Esophagus (tissue), 2 donors: ENCODE measurements around the gene RPUSD2. TPM values are rescaled to one million over a fixed set of nuclear protein-coding genes. Genes with fewer than 3 reads are reported as not detected.
A peak's percentile ranks its signal among the peaks of the same experiment; 100 is the strongest.

Experiments
- H3K27ac ChIP-seq, 2 donors: one replicate each; pipeline ENCODE4 v1.5.1; 2013; ENCODE audit warnings: low read depth in 2 of 2, mild to moderate bottlenecking in 2 of 2, inconsistent platforms in 1 of 2, low read length in 1 of 2, moderate library complexity in 1 of 2
- H3K27me3 ChIP-seq, 2 donors: one replicate each; pipeline ENCODE4 v1.6.1; 2013; ENCODE audit warnings: low read length in 2 of 2, control low read depth in 1 of 2, mild to moderate bottlenecking in 1 of 2; ENCODE audit not compliant: insufficient read depth in 2 of 2, control insufficient read depth in 1 of 2
- H3K36me3 ChIP-seq, 2 donors: one replicate each; pipeline ENCODE4 v1.6.1; 2013; ENCODE audit warnings: low read length in 1 of 2; ENCODE audit not compliant: control insufficient read depth in 2 of 2, insufficient read depth in 2 of 2
- H3K4me1 ChIP-seq, 2 donors: one replicate each; pipeline ENCODE4 v1.6.1; 2013; ENCODE audit warnings: low read length in 1 of 2; ENCODE audit not compliant: control insufficient read depth in 2 of 2, insufficient read depth in 2 of 2
- H3K4me3 ChIP-seq, 2 donors: one replicate each; pipeline ENCODE4 v1.5.1; 2013; ENCODE audit warnings: low read length in 2 of 2, mild to moderate bottlenecking in 2 of 2, low read depth in 1 of 2, moderate library complexity in 1 of 2
- H3K9me3 ChIP-seq, 2 donors: one replicate each; pipeline ENCODE4 v1.6.1; 2013; ENCODE audit warnings: mild to moderate bottlenecking in 2 of 2, low read depth in 1 of 2, low read length in 1 of 2, moderate library complexity in 1 of 2; ENCODE audit not compliant: control insufficient read depth in 2 of 2, insufficient read depth in 1 of 2
- WGBS, 2 donors: extraction: QIAGEN DNeasy Blood & Tissue Kit; methylation state at CpG; one replicate each; pipeline ENCODE4 v1.1.7; 2013; 5-methylcytosine and 5-hydroxymethylcytosine counted together
- polyA plus RNA-seq, 2 donors: library from polyadenylated mRNA; stranded (reverse); fragments of 200-250 nt; gene quantifications; one replicate each; pipeline ENCODE4 v1.2.3, GENCODE V29; 2013
- donor health status: healthy with polysubstance abuse.
- donor health status: Bipolar disorder and iron deficiency.

The RPUSD2 gene, protein sequence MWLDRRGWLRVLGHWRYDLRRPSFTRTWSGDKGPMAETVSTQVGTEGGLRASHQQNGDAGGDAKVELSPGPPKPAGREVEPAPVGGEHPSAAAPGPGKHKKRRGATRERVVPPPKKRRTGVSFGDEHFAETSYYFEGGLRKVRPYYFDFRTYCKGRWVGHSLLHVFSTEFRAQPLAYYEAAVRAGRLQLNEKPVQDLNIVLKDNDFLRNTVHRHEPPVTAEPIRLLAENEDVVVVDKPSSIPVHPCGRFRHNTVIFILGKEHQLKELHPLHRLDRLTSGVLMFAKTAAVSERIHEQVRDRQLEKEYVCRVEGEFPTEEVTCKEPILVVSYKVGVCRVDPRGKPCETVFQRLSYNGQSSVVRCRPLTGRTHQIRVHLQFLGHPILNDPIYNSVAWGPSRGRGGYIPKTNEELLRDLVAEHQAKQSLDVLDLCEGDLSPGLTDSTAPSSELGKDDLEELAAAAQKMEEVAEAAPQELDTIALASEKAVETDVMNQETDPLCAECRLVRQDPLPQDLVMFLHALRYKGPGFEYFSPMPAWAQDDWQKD
- polyA plus RNA-seq: 1 to 10 TPM; 5.0 to 7.3 TPM

DNA sequence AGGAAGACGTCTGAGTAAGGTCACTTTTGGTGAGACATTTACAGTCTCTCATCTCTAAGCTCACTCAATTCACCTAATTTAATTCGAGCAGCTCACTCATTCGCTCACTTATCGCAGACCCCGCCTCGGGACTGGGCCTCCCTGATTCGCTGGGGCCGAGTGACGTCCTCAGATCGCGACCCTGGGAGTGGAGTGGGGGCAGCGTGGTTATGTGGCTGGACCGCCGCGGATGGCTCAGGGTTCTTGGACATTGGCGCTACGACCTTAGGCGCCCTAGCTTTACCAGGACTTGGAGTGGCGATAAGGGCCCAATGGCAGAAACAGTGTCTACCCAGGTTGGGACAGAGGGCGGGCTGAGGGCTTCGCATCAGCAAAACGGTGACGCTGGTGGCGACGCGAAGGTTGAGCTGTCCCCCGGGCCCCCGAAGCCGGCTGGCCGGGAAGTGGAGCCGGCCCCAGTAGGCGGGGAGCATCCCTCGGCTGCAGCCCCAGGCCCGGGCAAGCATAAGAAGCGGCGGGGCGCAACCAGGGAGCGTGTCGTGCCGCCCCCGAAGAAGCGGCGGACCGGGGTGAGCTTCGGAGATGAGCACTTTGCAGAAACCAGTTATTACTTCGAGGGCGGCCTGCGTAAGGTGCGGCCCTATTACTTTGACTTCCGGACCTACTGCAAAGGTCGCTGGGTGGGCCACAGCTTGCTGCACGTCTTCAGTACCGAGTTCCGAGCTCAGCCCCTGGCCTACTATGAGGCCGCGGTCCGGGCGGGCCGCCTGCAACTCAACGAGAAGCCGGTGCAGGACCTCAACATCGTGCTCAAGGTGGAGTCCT is at the start of gene RPUSD2:
RPUSD2 (plus strand) TSS at position 171 of the 825 bp plus-strand sequence; CDS start at position 210, 39 bp downstream.
- no peaks in the 10 kb centered on the region for H3K9me3 ChIP-seq
- H3K4me3 ChIP-seq: peak within 1 kb of the TSS; percentile 88 to 97
- no peaks in the 10 kb centered on the region for H3K27me3 ChIP-seq
- no peaks in the 10 kb centered on the region for H3K4me1 ChIP-seq
- 0 to 1% methylated on average over 59 to 62 of the region's 62 CpGs for WGBS, 2 donors
- peak within 1 kb of the TSS; percentile 75 to 91 for H3K27ac ChIP-seq
- peaks cover 10 to 12% of the 10 kb centered on the region in 2 donors for H3K36me3 ChIP-seq

DNA sequence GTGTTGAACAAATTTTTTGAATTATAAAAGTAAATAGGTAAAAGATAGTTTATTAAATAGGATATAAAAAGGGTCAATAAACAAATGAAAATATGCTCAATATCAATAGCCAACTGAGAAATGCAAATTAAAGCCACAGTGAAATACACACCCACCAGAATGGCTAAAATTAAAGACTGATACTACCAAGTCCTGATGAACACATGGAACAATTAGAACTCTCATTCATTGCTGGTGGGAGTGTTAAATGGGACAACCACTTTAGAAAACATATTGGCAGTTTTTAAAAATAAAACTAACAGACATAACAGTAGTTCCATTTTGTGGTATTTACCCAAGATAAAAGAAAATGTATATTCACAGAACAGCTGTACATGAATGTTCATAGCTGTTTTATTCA is 45.5 kb upstream of the RPUSD2 start:
- H3K4me1 ChIP-seq: no peaks in the 10 kb centered on the region

DNA sequence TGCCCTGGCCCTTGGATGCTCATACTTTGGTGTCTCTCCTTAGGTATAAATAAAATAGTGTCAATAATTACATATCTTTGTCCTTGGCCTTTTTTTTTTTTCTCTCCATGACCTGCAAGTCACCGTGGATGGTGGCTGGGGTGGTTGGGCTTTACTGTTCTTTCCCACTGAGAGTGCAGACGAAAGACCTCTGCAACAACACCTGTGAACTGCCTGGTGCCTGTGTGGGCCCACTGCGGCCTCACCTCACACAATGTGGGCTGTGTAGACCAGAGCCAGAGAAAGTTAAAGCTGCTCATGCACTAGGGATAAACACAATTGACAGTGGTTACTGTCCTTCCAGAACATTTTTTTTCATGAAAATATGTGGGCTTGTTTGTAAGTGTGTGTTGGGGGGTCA is 43.2 kb upstream of the RPUSD2 start:
- 93 to 94% methylated on average over 3 of the region's 3 CpGs for WGBS, 2 donors
- no peak overlapping the region for H3K27ac ChIP-seq
- H3K9me3 ChIP-seq: no peaks in the 10 kb centered on the region
- no peaks in the 10 kb centered on the region for H3K27me3 ChIP-seq
- no peak overlapping the region for H3K4me3 ChIP-seq
- H3K4me1 ChIP-seq: no peaks in the 10 kb centered on the region
- no peaks in the 10 kb centered on the region for H3K36me3 ChIP-seq

More for the DNA sequence above, 45.5 kb upstream of the RPUSD2 start:
- H3K4me3 ChIP-seq: no peak overlapping the region
- no peaks in the 10 kb centered on the region for H3K9me3 ChIP-seq
- no peaks in the 10 kb centered on the region for H3K27me3 ChIP-seq
- H3K27ac ChIP-seq: no peak overlapping the region
- H3K36me3 ChIP-seq: no peaks in the 10 kb centered on the region

DNA sequence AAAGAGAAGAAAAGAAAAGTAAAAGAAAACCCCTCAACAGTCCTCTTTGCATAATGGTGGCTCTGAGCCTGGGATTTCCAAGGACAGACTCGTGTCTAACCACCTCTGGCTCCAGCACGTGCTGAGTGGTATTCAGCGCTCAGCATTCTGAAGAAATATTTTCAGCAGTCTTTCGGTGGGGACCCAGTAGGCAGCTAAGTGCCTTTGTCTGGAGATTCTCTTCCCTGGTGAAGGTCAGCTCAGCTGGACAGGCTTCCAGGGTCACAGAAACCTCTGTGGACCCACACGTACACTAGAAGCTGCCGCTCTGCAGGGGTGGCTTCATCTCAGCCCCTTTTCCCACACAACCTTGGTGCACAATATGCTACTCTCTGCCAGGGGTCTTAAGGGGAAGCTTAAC is 40.3 kb upstream of the RPUSD2 start:
- H3K27me3 ChIP-seq: no peaks in the 10 kb centered on the region
- H3K36me3 ChIP-seq: no peaks in the 10 kb centered on the region
- H3K4me1 ChIP-seq: no peaks in the 10 kb centered on the region
- H3K9me3 ChIP-seq: no peaks in the 10 kb centered on the region
- WGBS, 2 donors: 94% methylated on average over 6 of the region's 6 CpGs
- H3K4me3 ChIP-seq: no peak overlapping the region
- no peak overlapping the region for H3K27ac ChIP-seq

DNA sequence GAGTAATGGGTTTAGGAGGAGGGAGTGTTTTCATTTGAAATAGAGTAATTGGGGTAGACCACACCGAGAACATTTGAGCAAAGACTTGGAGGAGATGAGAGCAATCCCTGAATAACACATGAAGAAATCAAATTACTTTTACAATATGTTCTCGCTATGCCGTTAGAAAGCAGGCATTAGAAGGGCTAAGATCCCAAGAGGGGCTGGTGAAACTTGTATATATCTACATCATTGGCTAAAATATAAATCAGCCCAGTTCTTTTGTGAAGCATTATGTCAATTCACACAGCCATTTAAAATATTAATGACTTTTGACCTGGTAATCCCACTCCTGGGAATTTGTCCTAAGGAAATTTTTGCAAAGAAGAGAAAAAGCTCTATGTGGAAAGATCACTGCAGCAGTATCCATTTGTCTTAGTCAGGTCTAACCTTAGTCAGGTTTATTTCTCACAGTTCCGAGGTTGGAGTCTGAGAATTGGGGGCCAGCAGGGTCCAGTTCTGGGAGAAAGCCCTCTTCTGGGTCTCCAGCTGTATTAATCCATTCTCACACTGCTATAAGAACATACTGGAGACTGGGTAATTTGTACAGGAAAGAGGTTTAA is 35.2 kb upstream of the RPUSD2 start:
- Histone ChIP-seq H3K27me3 (no peaks in the 10 kb centered on the region), H3K27ac (no peak overlapping the region), H3K4me3 (no peak overlapping the region), H3K4me1 (no peaks in the 10 kb centered on the region), H3K36me3 (no peaks in the 10 kb centered on the region), H3K9me3 (no peaks in the 10 kb centered on the region)
- 86 to 94% methylated on average over 4 of the region's 4 CpGs for WGBS, 2 donors

DNA sequence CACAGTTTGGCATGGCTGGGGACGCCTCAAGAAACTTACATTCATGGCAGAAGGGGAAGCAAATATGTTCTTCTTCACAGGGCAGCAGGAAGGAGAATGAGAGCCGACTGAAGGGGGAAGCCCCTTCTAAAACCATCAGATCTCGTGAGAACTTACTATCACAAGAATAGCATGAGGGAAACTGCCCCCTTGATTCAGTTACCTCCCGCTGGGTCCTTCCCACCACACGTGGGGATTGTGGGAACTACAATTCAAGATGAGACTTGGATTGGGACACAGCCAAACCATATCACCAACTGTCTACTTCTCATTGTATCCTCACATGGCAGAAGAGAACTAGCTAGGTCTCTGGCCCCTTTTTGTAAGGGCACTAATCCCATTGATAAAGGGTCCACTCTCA is 34.7 kb upstream of the RPUSD2 start:
- Histone ChIP-seq H3K9me3 (no peaks in the 10 kb centered on the region), H3K4me3 (no peak overlapping the region), H3K27me3 (no peaks in the 10 kb centered on the region), H3K36me3 (no peaks in the 10 kb centered on the region), H3K27ac (no peak overlapping the region), H3K4me1 (no peaks in the 10 kb centered on the region)
- 69 to 70% methylated on average over 5 of the region's 5 CpGs for WGBS, 2 donors

DNA sequence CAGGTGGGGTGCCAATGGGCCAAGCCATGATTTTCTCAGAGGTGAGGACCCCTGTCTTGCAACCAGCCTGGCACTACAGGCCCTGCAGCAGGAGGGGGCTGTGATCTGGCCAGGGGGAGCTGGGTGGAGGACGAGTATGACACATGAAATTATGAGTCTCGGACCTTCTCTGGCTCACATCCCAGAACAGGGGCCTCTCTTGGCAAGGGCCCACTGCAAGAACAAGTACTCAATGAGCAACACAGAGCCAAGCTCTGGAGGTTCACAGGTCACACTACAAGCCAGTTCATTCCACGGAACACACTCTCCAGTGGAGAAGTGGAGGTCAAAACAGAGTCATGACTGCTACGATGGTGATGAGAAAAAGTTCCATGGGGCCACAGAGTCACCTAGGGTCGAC is 32.6 kb upstream of the RPUSD2 start:
- Histone ChIP-seq H3K9me3 (no peaks in the 10 kb centered on the region), H3K27me3 (no peaks in the 10 kb centered on the region), H3K4me3 (no peak overlapping the region), H3K36me3 (peaks cover 0 to 2% of the 10 kb centered on the region in 2 donors), H3K27ac (no peak overlapping the region), H3K4me1 (peaks cover 0 to 2% of the 10 kb centered on the region in 2 donors)
- 62 to 70% methylated on average over 5 of the region's 5 CpGs for WGBS, 2 donors

DNA sequence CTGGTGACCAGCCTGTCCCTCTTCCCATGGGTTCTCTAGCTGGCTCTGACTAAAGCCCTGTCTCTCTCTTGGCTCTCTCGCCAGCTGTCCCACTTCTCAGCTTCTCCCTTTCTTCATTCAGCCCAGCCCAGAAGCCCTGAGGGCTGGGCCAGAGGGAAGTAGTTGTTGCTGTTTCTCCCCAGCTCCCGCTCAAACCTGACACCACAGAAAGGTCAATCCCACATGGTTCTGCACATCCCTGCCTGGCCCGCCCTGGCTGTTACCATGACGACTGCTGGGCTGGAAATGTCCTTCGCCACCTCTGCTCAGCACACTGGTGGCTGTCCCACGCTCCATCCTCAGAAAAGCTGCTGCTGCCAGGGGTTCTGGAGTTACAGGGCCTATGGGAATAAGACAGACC is 30.1 kb upstream of the RPUSD2 start:
- peaks cover 0 to 2% of the 10 kb centered on the region in 2 donors for H3K4me1 ChIP-seq
- H3K27me3 ChIP-seq: no peaks in the 10 kb centered on the region
- peaks cover 0 to 2% of the 10 kb centered on the region in 2 donors for H3K36me3 ChIP-seq
- WGBS, 2 donors: 91% methylated on average over 6 of the region's 6 CpGs
- H3K27ac ChIP-seq: no peak overlapping the region
- no peak overlapping the region for H3K4me3 ChIP-seq
- H3K9me3 ChIP-seq: no peaks in the 10 kb centered on the region

DNA sequence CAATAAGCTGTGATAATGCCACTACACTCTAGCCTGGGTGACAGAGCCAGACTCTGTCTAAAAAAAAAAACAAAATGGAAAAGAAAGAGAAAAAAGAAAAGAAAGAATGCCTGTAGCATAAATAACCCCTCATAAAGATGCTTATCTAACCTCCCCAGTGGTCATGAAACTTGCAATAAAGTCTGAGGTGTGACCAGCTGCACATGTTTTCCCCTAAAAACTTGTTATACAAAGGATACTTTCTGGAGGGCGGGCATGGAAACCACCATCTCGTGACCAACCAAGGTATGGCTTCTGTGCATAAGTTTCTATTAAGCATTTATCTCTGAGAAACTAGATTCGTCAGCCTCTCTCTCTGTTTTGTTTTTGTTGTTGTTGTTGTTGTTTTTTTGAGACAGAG is 26.0 kb upstream of the RPUSD2 start:
- 93 to 94% methylated on average over 3 of the region's 3 CpGs for WGBS, 2 donors
- Histone ChIP-seq H3K4me1 (peaks cover 0 to 2% of the 10 kb centered on the region in 2 donors), H3K9me3 (no peaks in the 10 kb centered on the region), H3K27ac (no peak overlapping the region), H3K27me3 (no peaks in the 10 kb centered on the region), H3K36me3 (peaks cover 2 to 9% of the 10 kb centered on the region in 2 donors), H3K4me3 (no peak overlapping the region)
